ENCODE measurements around the gene IQSEC2.

The IQSEC2 gene

DNA sequence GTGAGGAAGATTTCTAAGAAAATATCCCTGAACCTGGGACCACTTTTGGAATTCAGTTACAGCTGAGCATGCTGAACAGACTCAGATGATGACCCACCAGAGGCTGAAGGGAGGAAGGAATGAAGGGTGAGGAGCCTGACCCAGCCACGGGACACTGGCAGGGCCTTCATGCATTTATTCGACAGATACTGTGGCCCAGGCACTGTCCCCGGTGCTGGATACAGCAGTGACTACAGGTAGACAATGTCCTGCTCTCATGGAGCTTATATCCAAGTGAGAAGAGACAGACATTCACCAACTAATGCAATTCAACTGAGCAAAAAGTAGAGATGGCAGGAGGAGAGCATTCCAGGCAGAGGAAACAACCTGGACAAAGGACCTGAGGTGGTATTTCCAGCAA is 2.2 kb upstream of the IQSEC2 start:
- no peak for TF ChIP-seq CTCF (IDR thresholded peaks at IDR 0.05; ENCODE audit: borderline replicate concordance, control extremely low read depth, extremely low read depth, insufficient read depth, missing control alignments)
- no peak for DNase-seq (ENCODE audit: low spot score)
- in situ Hi-C loops (cut with MboI; ENCODE audit: low sequenced_read_pairs, unreplicated experiment), result no loop called here

DNA sequence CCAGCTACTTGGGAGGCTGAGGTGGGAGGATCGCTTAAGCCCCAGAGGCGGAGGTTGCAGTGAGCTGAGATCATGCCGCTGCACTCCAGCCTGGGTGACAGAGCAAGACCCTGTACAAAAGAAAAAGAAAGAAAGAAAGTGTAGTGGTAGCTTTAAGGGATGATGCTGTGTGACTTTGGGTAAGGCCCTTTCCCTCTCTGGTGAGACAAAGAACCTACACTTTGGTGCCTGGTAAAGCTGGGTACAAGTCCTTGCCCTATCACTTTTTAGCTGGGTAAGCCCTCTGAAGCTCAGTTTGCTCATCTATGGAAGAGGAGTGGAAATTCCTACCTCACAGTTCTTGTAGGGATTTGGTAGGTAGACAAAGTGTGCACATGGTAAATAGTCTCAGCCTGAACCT is 1.7 kb upstream of the IQSEC2 start:
- no peak for TF ChIP-seq CTCF (IDR thresholded peaks at IDR 0.05; ENCODE audit: borderline replicate concordance, control extremely low read depth, extremely low read depth, insufficient read depth, missing control alignments)
- DNase-seq (ENCODE audit: low spot score), result no peak
- in situ Hi-C loops (cut with MboI; ENCODE audit: low sequenced_read_pairs, unreplicated experiment), result no loop called here

- TF ChIP-seq CTCF (IDR thresholded peaks at IDR 0.05; ENCODE audit: borderline replicate concordance, control extremely low read depth, extremely low read depth, insufficient read depth, missing control alignments), result no peak
- no peak for DNase-seq (ENCODE audit: low spot score)
- in situ Hi-C loops (cut with MboI; ENCODE audit: low sequenced_read_pairs, unreplicated experiment), result no loop called here
Observed at GRCh38 chrX:53281963-53282695, 745 bp upstream of the IQSEC2 start.

DNA sequence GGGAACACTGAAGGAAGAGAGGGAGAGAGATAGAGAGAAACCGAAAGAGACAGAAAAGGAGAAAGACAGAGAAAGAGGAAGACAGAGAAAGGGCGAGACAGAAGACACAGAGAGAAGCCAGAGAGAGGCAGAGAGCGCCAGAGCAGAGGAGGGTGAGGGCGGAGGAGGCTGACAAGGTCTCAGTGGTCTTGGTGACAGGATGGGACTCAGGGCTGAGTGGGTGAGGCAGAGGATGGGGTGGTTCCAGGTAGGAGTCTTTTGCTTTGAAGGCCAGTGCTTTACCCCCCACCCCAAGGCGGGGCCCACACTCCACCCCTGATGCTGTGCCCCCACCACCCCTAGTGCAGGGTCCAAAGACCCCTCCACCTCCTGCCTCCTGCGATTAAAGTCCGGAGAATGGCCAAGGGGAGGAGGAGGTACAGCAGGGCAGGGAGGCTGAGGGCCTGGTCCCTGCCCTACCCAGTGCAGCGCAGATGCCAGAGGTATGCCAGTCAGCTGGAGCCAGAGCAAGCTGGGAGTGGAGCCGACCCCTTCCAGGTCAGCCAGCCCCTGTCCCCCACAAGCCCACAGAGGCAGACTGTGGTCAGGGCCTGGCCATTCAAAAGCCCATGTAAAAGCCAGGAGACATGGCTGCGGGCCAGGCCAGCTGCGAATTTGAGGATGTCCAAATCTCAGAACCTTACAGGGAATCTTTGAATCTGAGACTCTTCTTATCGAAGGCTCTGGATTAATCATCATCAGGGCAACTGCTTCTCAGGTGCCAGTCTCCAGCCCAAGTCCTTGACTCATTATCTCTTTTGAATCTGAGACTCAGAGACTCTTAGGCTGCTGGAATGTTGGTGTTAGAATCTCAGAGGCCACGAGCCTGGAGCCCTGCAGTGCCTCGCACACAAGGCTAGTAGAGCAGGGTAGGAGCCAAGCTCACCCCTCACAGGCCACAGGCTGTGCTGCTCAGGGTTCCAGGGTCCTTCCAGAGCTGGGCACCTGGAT is 758 bp downstream of the IQSEC2 start:
- DNase-seq (ENCODE audit: low spot score), result no peak
- TF ChIP-seq CTCF (IDR thresholded peaks at IDR 0.05; ENCODE audit: borderline replicate concordance, control extremely low read depth, extremely low read depth, insufficient read depth, missing control alignments), result no peak
- in situ Hi-C loops (cut with MboI; ENCODE audit: low sequenced_read_pairs, unreplicated experiment), result no loop called here

- in situ Hi-C loops (cut with MboI; ENCODE audit: low sequenced_read_pairs, unreplicated experiment), result no loop called here
- TF ChIP-seq CTCF (IDR thresholded peaks at IDR 0.05; ENCODE audit: borderline replicate concordance, control extremely low read depth, extremely low read depth, insufficient read depth, missing control alignments), result no peak
- DNase-seq (ENCODE audit: low spot score), result no peak
Observed at GRCh38 chrX:53279296-53280237, 1.8 kb downstream of the IQSEC2 start.

Data from GM13976 (cell line).